ENCODE measurements around the gene AHCYL2. TPM values are rescaled to one million over a fixed set of nuclear protein-coding genes. Genes with fewer than 3 reads are reported as not detected.

The AHCYL2 gene
- total RNA-seq, 2 donors from 2014 or later = 30.8 to 31.4 TPM

DNA sequence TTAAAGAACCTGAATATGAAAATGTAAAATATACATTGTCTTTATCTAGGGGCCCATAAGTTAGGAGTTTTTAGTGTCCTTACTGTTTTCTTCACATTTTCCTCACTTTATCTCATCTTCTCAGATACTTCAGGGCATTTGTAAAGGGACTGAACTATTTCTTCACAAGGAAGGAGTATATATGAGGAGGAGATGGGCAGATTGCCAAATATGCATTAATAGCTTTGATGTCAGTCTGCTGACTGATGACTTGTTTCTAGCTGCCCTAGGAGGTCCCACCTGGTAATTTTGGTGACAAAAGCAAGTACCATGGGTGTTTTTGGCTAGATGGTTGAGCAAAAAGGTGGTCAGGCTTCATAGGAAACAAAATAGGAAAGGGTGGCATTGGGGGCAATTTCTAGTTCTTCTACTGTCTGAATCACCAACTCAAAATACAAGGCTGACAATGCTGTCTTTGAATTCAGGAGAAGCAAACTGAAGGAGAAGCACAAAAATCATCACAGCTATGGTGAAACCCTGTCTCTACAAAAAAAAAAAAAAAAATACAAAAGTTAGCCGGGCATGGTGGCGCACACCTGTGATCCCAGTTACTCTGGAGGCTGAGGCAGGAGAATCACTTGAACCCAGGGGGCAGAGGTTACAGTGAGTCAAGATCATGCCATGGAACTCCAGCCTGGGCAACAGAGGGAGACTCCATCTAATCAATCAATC, 199.0 kb downstream of the AHCYL2 start:
- H3K27me3 Mint-ChIP-seq (ENCODE audit: insufficient read depth) = no peaks in the 10 kb centered on the region
- WGBS, 2 experiments (ENCODE audit: insufficient coverage in 1 of 2, insufficient read length in 1 of 2) = 100% methylated on average over 1 to 2 of the region's 2 CpGs
- H3K4me3 ChIP-seq (ENCODE audit: low read length) = no peak overlapping the region
- H3K27ac Mint-ChIP-seq = no peak overlapping the region
- H3K4me1 ChIP-seq (ENCODE audit: control insufficient read depth, insufficient read depth, low read length) = no peaks in the 10 kb centered on the region
- no peaks in the 10 kb centered on the region for H3K27me3 ChIP-seq (ENCODE audit: control insufficient read depth, insufficient read depth, low read length, poor library complexity, severe bottlenecking)
- TF ChIP-seq, protein P1, sequence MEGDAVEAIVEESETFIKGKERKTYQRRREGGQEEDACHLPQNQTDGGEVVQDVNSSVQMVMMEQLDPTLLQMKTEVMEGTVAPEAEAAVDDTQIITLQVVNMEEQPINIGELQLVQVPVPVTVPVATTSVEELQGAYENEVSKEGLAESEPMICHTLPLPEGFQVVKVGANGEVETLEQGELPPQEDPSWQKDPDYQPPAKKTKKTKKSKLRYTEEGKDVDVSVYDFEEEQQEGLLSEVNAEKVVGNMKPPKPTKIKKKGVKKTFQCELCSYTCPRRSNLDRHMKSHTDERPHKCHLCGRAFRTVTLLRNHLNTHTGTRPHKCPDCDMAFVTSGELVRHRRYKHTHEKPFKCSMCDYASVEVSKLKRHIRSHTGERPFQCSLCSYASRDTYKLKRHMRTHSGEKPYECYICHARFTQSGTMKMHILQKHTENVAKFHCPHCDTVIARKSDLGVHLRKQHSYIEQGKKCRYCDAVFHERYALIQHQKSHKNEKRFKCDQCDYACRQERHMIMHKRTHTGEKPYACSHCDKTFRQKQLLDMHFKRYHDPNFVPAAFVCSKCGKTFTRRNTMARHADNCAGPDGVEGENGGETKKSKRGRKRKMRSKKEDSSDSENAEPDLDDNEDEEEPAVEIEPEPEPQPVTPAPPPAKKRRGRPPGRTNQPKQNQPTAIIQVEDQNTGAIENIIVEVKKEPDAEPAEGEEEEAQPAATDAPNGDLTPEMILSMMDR (conservative IDR thresholded peaks at IDR 0.05) = no peak
- H3K4me1 Mint-ChIP-seq = no peaks in the 10 kb centered on the region
- H3K27ac ChIP-seq (ENCODE audit: low read depth, low read length) = no peak overlapping the region
- no peaks in the 10 kb centered on the region for H3K9me3 ChIP-seq (ENCODE audit: control insufficient read depth, low read length)
- H3K9ac ChIP-seq (ENCODE audit: extremely low read depth, low read length, poor library complexity, severe bottlenecking) = no peak overlapping the region
- no peak for DNase-seq
- H3K4me3 Mint-ChIP-seq = no peak overlapping the region
- H3K9me3 Mint-ChIP-seq = no peaks in the 10 kb centered on the region
- peaks cover 50% of the 10 kb centered on the region for H3K36me3 Mint-ChIP-seq (ENCODE audit: low read depth)
- no peaks in the 10 kb centered on the region for H3K36me3 ChIP-seq (ENCODE audit: control insufficient read depth, insufficient read depth, low read length)

DNA sequence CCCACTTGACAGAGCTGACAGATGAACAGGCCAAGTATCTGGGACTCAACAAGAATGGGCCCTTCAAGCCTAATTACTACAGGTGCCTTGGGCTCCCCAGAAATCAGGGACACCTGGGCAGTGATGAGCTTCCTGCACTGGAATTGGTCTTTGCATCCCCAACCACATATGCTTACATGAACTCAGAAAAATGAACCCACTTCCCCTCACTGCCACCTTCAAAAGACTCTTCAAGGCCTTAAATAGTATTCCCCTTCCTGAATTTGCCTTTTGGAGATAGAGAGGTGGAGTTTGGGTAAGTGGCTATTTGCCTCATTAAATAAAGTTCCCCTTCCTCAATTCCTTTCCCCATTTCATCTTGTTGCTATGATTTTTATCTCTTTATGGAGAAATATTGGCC, 201.7 kb downstream of the AHCYL2 start:
- no peak overlapping the region for H3K9ac ChIP-seq (ENCODE audit: extremely low read depth, low read length, poor library complexity, severe bottlenecking)
- peaks cover 45% of the 10 kb centered on the region for H3K36me3 Mint-ChIP-seq (ENCODE audit: low read depth)
- no peak for DNase-seq
- no peaks in the 10 kb centered on the region for H3K9me3 Mint-ChIP-seq
- H3K4me1 ChIP-seq (ENCODE audit: control insufficient read depth, insufficient read depth, low read length) = no peaks in the 10 kb centered on the region
- H3K27me3 ChIP-seq (ENCODE audit: control insufficient read depth, insufficient read depth, low read length, poor library complexity, severe bottlenecking) = no peaks in the 10 kb centered on the region
- TF ChIP-seq, protein P1 (conservative IDR thresholded peaks at IDR 0.05) = no peak
- no peak overlapping the region for H3K27ac ChIP-seq (ENCODE audit: low read depth, low read length)
- no peak overlapping the region for H3K27ac Mint-ChIP-seq
- H3K4me3 Mint-ChIP-seq = no peak overlapping the region
- no peaks in the 10 kb centered on the region for H3K9me3 ChIP-seq (ENCODE audit: control insufficient read depth, low read length)
- no peak overlapping the region for H3K4me3 ChIP-seq (ENCODE audit: low read length)
- H3K4me1 Mint-ChIP-seq = no peaks in the 10 kb centered on the region
- H3K27me3 Mint-ChIP-seq (ENCODE audit: insufficient read depth) = no peaks in the 10 kb centered on the region
- H3K36me3 ChIP-seq (ENCODE audit: control insufficient read depth, insufficient read depth, low read length) = no peaks in the 10 kb centered on the region

- WGBS, 2 experiments (ENCODE audit: insufficient coverage in 1 of 2, insufficient read length in 1 of 2) = 83 to 100% methylated on average over 2 of the region's 2 CpGs
- TF ChIP-seq, protein P1 (conservative IDR thresholded peaks at IDR 0.05) = no peak
- no peak for DNase-seq
- no peak overlapping the region for H3K4me3 ChIP-seq (ENCODE audit: low read length)
- Mint-ChIP-seq H3K4me1 (peaks cover 3% of the 10 kb centered on the region), H3K4me3 (no peak overlapping the region), H3K9me3 (no peaks in the 10 kb centered on the region), H3K27ac (no peak overlapping the region), H3K36me3 (ENCODE audit: low read depth) (peaks cover 45% of the 10 kb centered on the region), H3K27me3 (ENCODE audit: insufficient read depth) (no peaks in the 10 kb centered on the region)
- H3K27ac ChIP-seq (ENCODE audit: low read depth, low read length) = no peak overlapping the region
- H3K27me3 ChIP-seq (ENCODE audit: control insufficient read depth, insufficient read depth, low read length, poor library complexity, severe bottlenecking) = no peaks in the 10 kb centered on the region
- H3K9me3 ChIP-seq (ENCODE audit: control insufficient read depth, low read length) = no peaks in the 10 kb centered on the region
- H3K4me1 ChIP-seq (ENCODE audit: control insufficient read depth, insufficient read depth, low read length) = peaks cover 3% of the 10 kb centered on the region
- H3K9ac ChIP-seq (ENCODE audit: extremely low read depth, low read length, poor library complexity, severe bottlenecking) = no peak overlapping the region
- no peaks in the 10 kb centered on the region for H3K36me3 ChIP-seq (ENCODE audit: control insufficient read depth, insufficient read depth, low read length)
Observed at GRCh38 chr7:129427526-129428045, 202.8 kb downstream of the AHCYL2 start.

Measured in endodermal cell (in vitro differentiated cells).